Brain microvascular endothelial cell (primary cell): ENCODE data around the gene SLC38A2.

Experiments used
- DNase-seq: peaks from one replicate; pipeline ENCODE4 v3.0.0-alpha.2; 2020
- H3K27ac ChIP-seq: fragments of 250-450 bp; sonication (Bioruptor Pico); 2 replicates; pipeline ENCODE4 v1.5.1; 2020; ENCODE audit warnings: mild to moderate bottlenecking, moderate library complexity
- H3K27me3 ChIP-seq: fragments of 250-450 bp; sonication (Bioruptor Pico); replicated peaks from 2 replicates; pipeline ENCODE4 v1.5.1; 2020; ENCODE audit warnings: mild to moderate bottlenecking
- H3K36me3 ChIP-seq: fragments of 250-450 bp; sonication (Bioruptor Pico); replicated peaks from 2 replicates; pipeline ENCODE4 v1.5.1; 2020; ENCODE audit warnings: mild to moderate bottlenecking
- H3K4me3 ChIP-seq: 2 replicates; pipeline ENCODE4 v1.5.1; 2011; ENCODE audit warnings: low read depth, mild to moderate bottlenecking, control low read depth, low read length, moderate library complexity
- CTCF ChIP-seq: IDR thresholded peaks from 2 replicates; pipeline ENCODE4 v1.5.1; 2011; ENCODE audit warnings: low read depth, mild to moderate bottlenecking, moderate library complexity, low read length, control low read depth, inconsistent platforms; ENCODE audit errors: missing control alignments
- in situ Hi-C: cut with HindIII; loops from 2 replicates; pipeline ENCODE4 v1.10.0; 2017; ENCODE audit warnings: low sequenced_read_pairs, low pct_ligation_motif_present

SLC38A2 gene

GRCh38 chr12:46361667-46362034 is 10.9 kb downstream of the SLC38A2 start:
- H3K27ac ChIP-seq = no peak overlapping the region

GRCh38 chr12:46360908-46361666 is 11.5 kb downstream of the SLC38A2 start:
- no peak overlapping the region for H3K27ac ChIP-seq

More at GRCh38 chr12:46361667-46362034, 10.9 kb downstream of the SLC38A2 start:
- Histone ChIP-seq H3K27me3 (no peaks in the 10 kb centered on the region), H3K4me3 (no peak overlapping the region), H3K36me3 (peaks cover 81% of the 10 kb centered on the region)
- no peak for TF ChIP-seq CTCF
- DNase-seq = no peak
- in situ Hi-C loops = no loop called here

GRCh38 chr12:46360370-46360769 is 12.2 kb downstream of the SLC38A2 start:
- DNase-seq = no peak
- no peak overlapping the region for H3K27ac ChIP-seq
- in situ Hi-C loops = no loop called here
- no peak for TF ChIP-seq CTCF
- peaks cover 68% of the 10 kb centered on the region for H3K36me3 ChIP-seq
- no peaks in the 10 kb centered on the region for H3K27me3 ChIP-seq
- H3K4me3 ChIP-seq = no peak overlapping the region

More at GRCh38 chr12:46360908-46361666, 11.5 kb downstream of the SLC38A2 start:
- in situ Hi-C loops = no loop called here
- no peak for DNase-seq
- TF ChIP-seq CTCF = no peak
- no peaks in the 10 kb centered on the region for H3K27me3 ChIP-seq
- no peak overlapping the region for H3K4me3 ChIP-seq
- H3K36me3 ChIP-seq = peaks cover 75% of the 10 kb centered on the region

GRCh38 chr12:46359667-46360280 is 12.8 kb downstream of the SLC38A2 start:
- DNase-seq = no peak
- no peak overlapping the region for H3K4me3 ChIP-seq
- no peak overlapping the region for H3K27ac ChIP-seq
- H3K27me3 ChIP-seq = no peaks in the 10 kb centered on the region
- H3K36me3 ChIP-seq = peaks cover 62% of the 10 kb centered on the region
- TF ChIP-seq CTCF = no peak
- in situ Hi-C loops = no loop called here

- TF ChIP-seq CTCF = no peak
- Histone ChIP-seq H3K27ac (no peak overlapping the region), H3K36me3 (peaks cover 54% of the 10 kb centered on the region), H3K27me3 (no peaks in the 10 kb centered on the region), H3K4me3 (no peak overlapping the region)
- no peak for DNase-seq
- in situ Hi-C loops = no loop called here
Observed at GRCh38 chr12:46358791-46359666, 13.5 kb downstream of the SLC38A2 start.
